Spleen (tissue), 7 donors: ENCODE data around the gene KRT13.

Experiments used
- POLR2A ChIP-seq, 3 donors: fragments of 450-650 bp; IDR thresholded peaks; one replicate each; pipeline ENCODE4 v1.5.1; 2017; ENCODE audit warnings: antibody characterized with exemption in 3 of 3, mild to moderate bottlenecking in 1 of 3
- POLR2AphosphoS5 ChIP-seq, 3 donors: sonication (generic); formaldehyde crosslinking; IDR thresholded peaks; one replicate each; pipeline ENCODE4 v1.5.1; 2017; ENCODE audit warnings: antibody characterized with exemption in 3 of 3
- TF ChIP-seq, protein P1 (sequence below), 11 experiments: fragments of 200-600 bp in 7 of 11; fragments of 450-650 bp in 4 of 11; sonication (generic) in 4 of 11; IDR thresholded peaks in 8 of 11; conservative IDR thresholded peaks in 3 of 11; 1 replicate in 7 of 11; 2 replicates in 4 of 11; pipeline versions ENCODE4 v1.4.0 to v1.8.0; 2016 to 2021; ENCODE audit warnings: antibody characterized with exemption in 11 of 11, inconsistent platforms in 4 of 11, mild to moderate bottlenecking in 1 of 11
- donor health status: DM: no; HTN: no; CAD: no; lungs with moderate emphysema.
- donor health status: DM: no; HTN: no; CAD: no.
- donor health status: DM: no; HTN: no; CAD: no.

DNA sequence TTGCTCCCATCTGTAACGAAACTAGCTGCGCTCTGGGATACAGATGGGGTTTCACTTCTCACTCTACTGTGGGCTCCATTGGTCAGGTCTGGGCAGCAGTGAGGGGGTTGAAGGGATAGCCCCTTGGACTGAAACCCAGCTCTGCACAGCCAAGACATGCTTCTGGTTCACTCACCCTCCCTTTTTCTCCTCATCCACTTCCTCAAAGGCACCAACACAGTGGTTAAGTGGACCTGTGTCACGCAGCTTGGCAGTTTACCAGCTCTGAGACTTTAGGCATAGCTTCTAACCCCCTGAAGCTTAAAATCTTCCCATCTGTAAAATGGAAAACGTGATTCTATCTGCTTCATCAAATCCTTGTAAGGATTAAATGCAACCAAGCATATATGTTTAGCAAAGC, 53.1 kb downstream of the KRT13 start:
- TF ChIP-seq, protein P1, sequence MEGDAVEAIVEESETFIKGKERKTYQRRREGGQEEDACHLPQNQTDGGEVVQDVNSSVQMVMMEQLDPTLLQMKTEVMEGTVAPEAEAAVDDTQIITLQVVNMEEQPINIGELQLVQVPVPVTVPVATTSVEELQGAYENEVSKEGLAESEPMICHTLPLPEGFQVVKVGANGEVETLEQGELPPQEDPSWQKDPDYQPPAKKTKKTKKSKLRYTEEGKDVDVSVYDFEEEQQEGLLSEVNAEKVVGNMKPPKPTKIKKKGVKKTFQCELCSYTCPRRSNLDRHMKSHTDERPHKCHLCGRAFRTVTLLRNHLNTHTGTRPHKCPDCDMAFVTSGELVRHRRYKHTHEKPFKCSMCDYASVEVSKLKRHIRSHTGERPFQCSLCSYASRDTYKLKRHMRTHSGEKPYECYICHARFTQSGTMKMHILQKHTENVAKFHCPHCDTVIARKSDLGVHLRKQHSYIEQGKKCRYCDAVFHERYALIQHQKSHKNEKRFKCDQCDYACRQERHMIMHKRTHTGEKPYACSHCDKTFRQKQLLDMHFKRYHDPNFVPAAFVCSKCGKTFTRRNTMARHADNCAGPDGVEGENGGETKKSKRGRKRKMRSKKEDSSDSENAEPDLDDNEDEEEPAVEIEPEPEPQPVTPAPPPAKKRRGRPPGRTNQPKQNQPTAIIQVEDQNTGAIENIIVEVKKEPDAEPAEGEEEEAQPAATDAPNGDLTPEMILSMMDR (IDR thresholded peaks at IDR 0.05 in 8 of 11, conservative IDR thresholded peaks at IDR 0.05 in 3 of 11): no peak
- TF ChIP-seq POLR2A (IDR thresholded peaks at IDR 0.05): no peak
- no peak for TF ChIP-seq POLR2AphosphoS5 (IDR thresholded peaks at IDR 0.05)
